SK-N-MC (cell line): ENCODE data around the gene SYT8.

Experiments
- DNase-seq: peaks from one replicate; pipeline ENCODE4 v3.0.0-alpha.2; 2011; ENCODE audit warnings: low read depth, low spot score
- H3K27ac ChIP-seq: fragments of 200-600 bp; sonication (generic); 2 replicates; pipeline ENCODE4 v1.5.1; 2016; ENCODE audit warnings: mixed run types
- H3K36me3 ChIP-seq: fragments of 200-600 bp; sonication (generic); 2 replicates; pipeline ENCODE4 v1.6.1; 2017; ENCODE audit warnings: antibody characterized with exemption, low read length, mixed read lengths; ENCODE audit not compliant: insufficient read depth
- H3K4me3 ChIP-seq: fragments of 200-600 bp; sonication (generic); 2 replicates; pipeline ENCODE4 v1.5.1; 2016
- H3K9ac ChIP-seq: fragments of 200-600 bp; sonication (generic); 2 replicates; pipeline ENCODE4 v1.8.0; 2017; ENCODE audit warnings: mixed run types, mixed read lengths; ENCODE audit not compliant: insufficient read length
- H3K9me3 ChIP-seq: fragments of 200-600 bp; sonication (generic); 2 replicates; pipeline ENCODE4 v1.6.1; 2017; ENCODE audit warnings: low read depth, mild to moderate bottlenecking, antibody characterized with exemption, low read length, moderate library complexity, mixed read lengths
- EZH2 ChIP-seq: fragments of 200-600 bp; sonication (generic); IDR thresholded peaks from one replicate; pipeline ENCODE4 v1.6.1; 2017; ENCODE audit warnings: antibody characterized with exemption
- FOXP2 ChIP-seq: optimal IDR thresholded peaks from 2 replicates; pipeline ENCODE3; 2011; ENCODE audit warnings: mild to moderate bottlenecking, moderate library complexity; ENCODE audit not compliant: insufficient read depth; ENCODE audit errors: extremely low read length, control extremely low read depth
- POLR2AphosphoS5 ChIP-seq: IDR thresholded peaks from 2 replicates; pipeline ENCODE4 v1.6.1; 2012; ENCODE audit warnings: mild to moderate bottlenecking, low read depth, low read length, borderline replicate concordance

SYT8 gene

DNA sequence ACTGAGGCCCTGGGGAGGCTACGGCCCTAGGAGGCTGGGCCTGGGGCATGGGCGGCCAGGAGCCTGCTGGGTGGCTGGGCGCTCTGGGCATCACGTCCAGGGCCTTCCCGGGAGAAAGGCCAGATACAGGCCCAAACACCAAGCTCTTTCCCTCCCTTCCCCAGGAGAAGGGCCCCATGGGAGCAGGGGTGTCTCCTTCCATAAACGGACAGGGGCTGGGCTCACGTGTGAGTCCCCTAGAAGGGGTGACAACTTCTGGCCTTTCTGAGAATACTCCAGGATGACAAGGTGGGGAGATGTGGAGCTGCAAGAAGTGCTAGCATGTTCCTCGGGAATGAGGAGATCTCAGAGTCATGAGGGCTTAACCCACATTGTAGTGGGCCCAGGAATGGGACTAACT is 19.5 kb upstream of the SYT8 start:
- no peak overlapping the region for H3K9ac ChIP-seq
- H3K27ac ChIP-seq: no peak overlapping the region
- no peaks in the 10 kb centered on the region for H3K9me3 ChIP-seq
- no peak overlapping the region for H3K4me3 ChIP-seq
- TF ChIP-seq POLR2AphosphoS5 (no peak), FOXP2 (no peak), EZH2 (no peak)
- DNase-seq: no peak
- H3K36me3 ChIP-seq: no peaks in the 10 kb centered on the region

DNA sequence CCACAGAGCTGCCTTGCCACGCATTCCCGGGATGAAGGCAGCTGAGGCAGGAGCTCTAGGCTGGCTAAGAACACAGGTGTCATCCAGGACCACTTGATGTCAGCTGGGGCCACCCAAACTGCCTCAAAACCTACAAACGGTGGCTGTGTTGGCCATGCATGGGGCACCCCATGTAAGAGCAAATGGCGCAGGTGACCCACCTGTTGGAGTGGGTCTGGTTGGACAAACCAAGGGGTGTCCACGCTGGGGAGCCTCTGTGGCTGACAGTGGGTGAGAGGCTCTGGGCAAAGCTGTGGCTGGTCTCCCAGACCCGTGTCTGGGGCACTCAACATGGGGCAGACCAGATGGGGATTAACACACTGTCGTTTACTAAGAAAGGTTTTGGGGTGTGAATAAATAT is 19.0 kb upstream of the SYT8 start:
- DNase-seq: no peak
- Histone ChIP-seq H3K9ac (no peak overlapping the region), H3K9me3 (no peaks in the 10 kb centered on the region), H3K4me3 (no peak overlapping the region), H3K27ac (no peak overlapping the region), H3K36me3 (no peaks in the 10 kb centered on the region)
- TF ChIP-seq EZH2: no peak
- no peak for TF ChIP-seq FOXP2
- TF ChIP-seq POLR2AphosphoS5: no peak

DNA sequence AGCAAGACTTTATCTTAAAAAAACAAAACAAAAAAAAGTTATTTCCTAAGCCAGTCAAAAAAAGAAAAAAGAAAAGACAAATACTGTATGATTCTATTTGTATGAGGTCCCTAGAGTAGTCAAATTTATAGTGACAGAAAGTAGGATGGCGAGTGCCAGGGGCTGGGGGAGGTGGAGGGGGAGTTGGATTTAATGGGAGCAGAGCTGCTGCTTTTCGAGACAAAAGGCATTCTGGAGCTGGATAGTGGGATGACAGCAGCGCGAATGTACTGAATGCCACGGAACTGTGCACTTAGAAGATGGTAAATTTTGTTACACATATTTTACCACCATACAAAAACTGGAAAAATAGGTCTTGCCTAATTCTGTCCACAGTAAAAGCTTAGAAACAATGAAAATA is 17.8 kb upstream of the SYT8 start:
- H3K9ac ChIP-seq: no peak overlapping the region
- TF ChIP-seq POLR2AphosphoS5: no peak
- no peak for TF ChIP-seq FOXP2
- TF ChIP-seq EZH2: no peak
- H3K9me3 ChIP-seq: no peaks in the 10 kb centered on the region
- DNase-seq: no peak
- no peaks in the 10 kb centered on the region for H3K36me3 ChIP-seq
- no peak overlapping the region for H3K4me3 ChIP-seq
- H3K27ac ChIP-seq: no peak overlapping the region

DNA sequence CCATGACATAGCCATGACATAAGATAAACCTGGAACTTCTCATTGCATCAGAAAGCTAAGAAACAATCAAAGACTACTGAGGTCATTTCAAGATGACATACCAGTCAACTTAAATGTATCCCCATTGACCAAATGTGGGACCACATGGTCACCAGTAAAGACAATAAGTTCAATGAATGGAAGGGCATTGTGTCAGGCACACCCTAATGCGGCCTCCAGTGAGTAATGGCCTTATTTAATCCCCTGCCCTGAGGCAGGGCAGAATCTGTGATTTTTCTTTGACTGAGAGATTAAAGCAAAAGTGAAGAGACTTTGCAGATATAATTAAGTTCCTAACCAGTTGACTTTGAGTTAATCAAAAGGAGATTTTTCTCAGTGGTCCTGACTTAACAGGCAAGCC is 17.3 kb upstream of the SYT8 start:
- H3K36me3 ChIP-seq: no peaks in the 10 kb centered on the region
- H3K9me3 ChIP-seq: no peaks in the 10 kb centered on the region
- no peak overlapping the region for H3K4me3 ChIP-seq
- no peak overlapping the region for H3K27ac ChIP-seq
- DNase-seq: no peak
- TF ChIP-seq FOXP2 (no peak), EZH2 (no peak), POLR2AphosphoS5 (no peak)
- no peak overlapping the region for H3K9ac ChIP-seq

DNA sequence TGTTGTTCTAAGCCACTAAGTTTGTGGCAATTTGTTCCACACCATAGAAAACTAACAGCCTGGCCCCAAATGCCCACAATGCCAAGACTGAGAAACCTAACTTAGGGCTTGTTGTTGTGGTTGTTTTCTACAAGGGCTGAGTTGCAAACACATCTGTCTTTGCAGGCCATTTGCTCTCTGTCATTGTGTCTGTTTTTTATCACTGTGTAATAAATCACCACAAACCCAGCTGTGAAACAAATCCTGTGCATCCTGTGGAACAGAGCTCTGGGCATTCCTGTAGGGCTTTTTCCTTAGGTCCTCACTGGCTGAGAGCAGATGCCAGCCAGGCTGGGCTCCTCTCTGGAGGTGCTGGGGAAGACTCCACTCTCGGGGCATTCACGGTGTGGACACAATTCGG is 15.7 kb upstream of the SYT8 start:
- no peak overlapping the region for H3K27ac ChIP-seq
- H3K9me3 ChIP-seq: no peaks in the 10 kb centered on the region
- no peaks in the 10 kb centered on the region for H3K36me3 ChIP-seq
- no peak for TF ChIP-seq POLR2AphosphoS5
- TF ChIP-seq EZH2: no peak
- no peak for TF ChIP-seq FOXP2
- no peak overlapping the region for H3K9ac ChIP-seq
- no peak for DNase-seq
- H3K4me3 ChIP-seq: no peak overlapping the region

DNA sequence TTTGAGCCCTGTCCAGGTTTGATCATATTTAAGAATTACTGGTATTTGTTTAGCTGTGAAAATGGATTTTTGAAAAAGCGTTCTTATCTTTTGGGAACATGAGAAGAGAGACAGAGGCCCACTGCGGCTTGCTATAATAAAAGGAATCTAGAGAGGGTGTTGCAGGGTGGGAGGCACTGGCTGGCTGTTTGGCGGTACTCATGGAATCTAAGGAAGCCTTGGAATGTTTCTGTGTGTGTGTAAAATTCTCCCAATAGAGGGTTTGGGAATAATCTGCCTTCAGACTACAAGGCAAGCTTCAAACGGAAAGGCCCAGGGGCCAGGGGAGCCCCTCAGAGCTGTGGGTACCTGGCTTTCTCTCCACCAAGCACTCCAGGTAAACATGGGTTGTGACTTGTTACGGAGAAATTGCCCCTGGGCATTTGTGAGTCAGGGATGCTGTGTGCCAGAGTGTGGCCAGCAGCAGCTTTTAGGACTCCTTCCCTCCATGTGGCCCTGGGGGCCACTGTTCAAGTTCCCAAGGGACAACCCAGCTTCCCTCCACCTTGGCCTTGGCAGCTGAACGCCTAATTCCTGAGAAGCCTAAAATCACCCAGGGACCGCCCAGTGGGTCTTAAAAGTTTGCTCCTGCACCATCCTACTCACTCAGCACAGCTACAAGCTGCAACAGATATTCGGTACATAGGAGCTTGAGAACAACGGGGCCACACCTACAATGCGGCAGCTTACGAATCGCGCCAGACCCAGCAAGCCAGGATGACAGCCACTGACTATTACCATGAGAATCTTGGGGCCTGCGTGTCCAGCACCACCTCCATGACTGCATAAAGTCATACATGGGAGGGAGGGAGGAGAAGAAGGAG is 14.1 kb upstream of the SYT8 start:
- Histone ChIP-seq H3K9me3 (no peaks in the 10 kb centered on the region), H3K9ac (no peak overlapping the region), H3K36me3 (no peaks in the 10 kb centered on the region), H3K27ac (no peak overlapping the region), H3K4me3 (no peak overlapping the region)
- TF ChIP-seq POLR2AphosphoS5: no peak
- TF ChIP-seq FOXP2: no peak
- no peak for TF ChIP-seq EZH2
- no peak for DNase-seq

DNA sequence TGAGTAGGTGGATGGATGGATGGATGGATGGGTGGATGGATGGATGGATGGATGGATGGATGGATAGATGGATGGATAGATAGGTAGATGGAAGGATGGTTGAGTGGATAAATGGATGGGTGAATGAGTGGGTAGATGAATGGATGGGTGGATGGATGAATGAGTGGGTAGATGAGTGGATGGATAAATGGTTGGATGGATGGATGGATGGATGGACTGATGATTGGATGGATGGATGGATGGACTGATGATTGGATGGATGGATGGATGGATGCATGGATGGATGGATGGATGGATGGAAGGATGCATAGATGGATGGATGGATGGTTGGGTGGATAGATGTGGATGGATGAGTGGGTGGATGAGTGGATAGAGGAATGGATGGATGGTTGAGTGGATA is 13.2 kb upstream of the SYT8 start:
- TF ChIP-seq POLR2AphosphoS5: no peak
- no peak for TF ChIP-seq EZH2
- TF ChIP-seq FOXP2: no peak
- no peak overlapping the region for H3K4me3 ChIP-seq
- DNase-seq: no peak
- H3K27ac ChIP-seq: no peak overlapping the region
- H3K9ac ChIP-seq: no peak overlapping the region
- H3K9me3 ChIP-seq: no peaks in the 10 kb centered on the region
- H3K36me3 ChIP-seq: no peaks in the 10 kb centered on the region

DNA sequence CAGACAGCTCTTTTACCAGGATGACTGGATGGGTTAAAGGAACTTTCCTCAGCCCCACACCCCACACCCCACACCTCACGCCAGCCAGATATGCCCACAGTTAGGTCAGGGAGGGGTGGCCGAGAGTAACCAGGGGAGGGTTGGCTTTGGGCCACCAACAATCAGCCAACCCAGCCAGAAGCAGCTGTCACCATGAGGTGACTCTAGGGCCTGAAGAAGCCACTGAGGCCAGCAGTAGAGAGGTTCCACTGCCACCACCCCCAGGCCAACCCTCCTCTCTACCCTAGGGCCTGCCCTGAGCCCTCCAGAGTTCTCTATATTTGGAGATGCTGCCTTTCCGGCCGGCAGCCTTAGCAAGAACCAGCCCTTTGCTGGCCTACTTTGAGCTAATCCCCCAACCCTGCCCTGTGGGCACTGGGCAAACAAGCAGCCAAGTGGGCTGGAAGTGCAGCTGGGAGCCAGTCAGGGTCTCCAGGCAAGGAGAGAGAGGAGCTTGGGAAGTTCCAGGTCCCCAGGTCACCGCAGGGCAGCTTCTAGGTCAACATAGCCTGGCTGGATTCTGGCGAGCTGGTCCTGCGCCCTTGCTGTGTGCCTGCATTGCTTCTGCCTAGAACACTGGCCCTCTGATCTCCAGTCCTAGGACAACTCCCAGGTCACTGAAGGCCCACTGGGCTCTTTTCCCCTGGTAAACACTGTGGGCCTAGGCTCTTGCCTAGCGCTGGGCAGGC is 12.0 kb upstream of the SYT8 start:
- TF ChIP-seq FOXP2: no peak
- Histone ChIP-seq H3K9ac (no peak overlapping the region), H3K9me3 (no peaks in the 10 kb centered on the region), H3K27ac (no peak overlapping the region), H3K36me3 (no peaks in the 10 kb centered on the region), H3K4me3 (no peak overlapping the region)
- DNase-seq: no peak
